Measurements from ENCODE around the gene SHROOM1. TPM values are rescaled to one million over a fixed set of nuclear protein-coding genes. Genes with fewer than 3 reads are reported as not detected.

Gene SHROOM1
- total RNA-seq, 2 experiments from 2014 or later, result 0.21 to 0.64 TPM

DNA sequence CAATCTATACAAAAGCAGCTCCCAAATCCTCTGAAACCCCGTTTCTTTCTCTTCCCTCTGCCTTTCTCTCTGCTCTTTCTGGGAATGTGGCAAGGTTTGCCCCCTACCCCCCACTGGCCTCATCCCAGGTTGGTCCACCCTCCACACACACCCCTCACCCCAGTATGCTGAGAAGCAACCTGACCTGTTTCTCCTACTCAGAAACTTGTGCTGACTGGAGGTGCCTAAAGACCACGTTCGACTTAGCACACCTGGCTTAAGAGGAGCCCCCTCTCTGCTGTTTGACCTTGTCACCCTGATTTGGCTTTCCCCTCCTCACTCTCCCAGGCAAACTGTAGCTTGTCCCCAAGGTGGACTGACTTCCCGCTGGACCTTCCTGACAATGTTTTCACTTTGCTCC is 52.3 kb downstream of the SHROOM1 start:
- peaks cover 26% of the 10 kb centered on the region for H3K27me3 Mint-ChIP-seq (ENCODE audit: low read depth)
- intact Hi-C loops (cut with micrococcal nuclease), result no loop called here
- H3K4me3 Mint-ChIP-seq, result peak overlapping the region; percentile 55
- H3K9me3 Mint-ChIP-seq, result no peaks in the 10 kb centered on the region
- H3K27ac Mint-ChIP-seq, result no peak overlapping the region
- no peak for DNase-seq
- H3K36me3 Mint-ChIP-seq (ENCODE audit: low read depth), result no peaks in the 10 kb centered on the region
- peaks cover 10% of the 10 kb centered on the region for H3K4me1 Mint-ChIP-seq (ENCODE audit: low read depth)
- CTCF ChIA-PET, result interaction anchor here (1.1 kb wide), 1 partner anchor 31 kb away, joined by 3 read pairs; the partner anchor contains the start of gene CCNI2

DNA sequence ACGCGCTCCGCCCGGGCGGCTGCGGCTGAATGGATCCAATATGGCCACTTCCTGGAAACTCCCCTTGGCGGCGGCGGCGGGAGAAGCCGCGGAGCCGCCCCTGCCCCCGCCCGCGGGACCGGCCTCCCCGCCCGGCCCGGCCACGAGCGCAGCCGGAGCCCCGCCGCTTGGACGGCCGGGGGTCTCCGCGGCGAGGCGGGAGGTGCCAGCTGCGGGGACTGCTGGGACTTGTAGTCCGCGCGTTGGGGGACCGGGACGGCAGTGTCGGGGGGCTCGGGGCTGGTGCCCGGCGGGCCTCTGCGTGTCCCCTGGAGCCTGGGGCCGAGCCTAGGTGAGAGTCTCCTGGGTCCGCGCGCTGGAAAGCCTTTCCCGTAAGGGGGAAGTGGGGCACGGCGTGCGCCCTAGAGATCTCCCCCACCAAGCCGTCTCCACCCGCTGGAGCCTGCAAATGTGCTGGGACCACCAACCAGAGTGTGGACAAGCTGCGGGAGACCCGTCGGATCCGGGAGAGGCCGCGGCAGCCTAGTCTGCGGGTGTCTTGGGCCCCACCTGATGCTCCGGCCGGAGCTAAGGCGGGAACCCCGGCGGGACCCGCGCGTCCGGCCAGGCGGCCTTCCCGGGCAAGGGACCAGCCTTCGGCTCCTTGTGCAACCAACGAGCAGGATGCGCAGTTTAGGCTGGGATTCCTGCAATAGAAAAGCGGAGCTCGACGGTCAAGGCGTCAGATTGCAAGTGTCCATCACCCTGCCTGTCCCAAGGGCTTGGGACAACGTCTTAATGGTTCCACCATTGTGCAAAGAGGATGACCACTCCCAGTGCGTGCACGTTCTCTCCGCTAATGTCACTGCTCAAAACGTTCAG is 53.0 kb downstream of the SHROOM1 start, which contains the start of gene SEPTIN8:
Gene SEPTIN8 (minus strand): TSS at position 31 of the 861 bp plus-strand sequence. CDS start 102 bp downstream, outside the sequence.
- CTCF ChIA-PET, result interaction anchor here (0.6 kb wide), 1 partner anchor 88 kb away, joined by 4 read pairs; no protein-coding TSS in a partner anchor
- peaks cover 26% of the 10 kb centered on the region for H3K27me3 Mint-ChIP-seq (ENCODE audit: low read depth)
- no peak within 1 kb of the TSS for H3K27ac Mint-ChIP-seq
- no peaks in the 10 kb centered on the region for H3K36me3 Mint-ChIP-seq (ENCODE audit: low read depth)
- H3K4me1 Mint-ChIP-seq (ENCODE audit: low read depth), result peaks cover 10% of the 10 kb centered on the region
- H3K4me3 Mint-ChIP-seq, result peak within 1 kb of the TSS; percentile 67
- peak; percentile 55 for DNase-seq
- no peaks in the 10 kb centered on the region for H3K9me3 Mint-ChIP-seq
- intact Hi-C loops (cut with micrococcal nuclease), result loop anchor here (1.0 to 2.0 kb wide), 3 partner anchors 23 to 41 kb away; partner anchors contain the start of genes CCNI2 and KIF3A

DNA sequence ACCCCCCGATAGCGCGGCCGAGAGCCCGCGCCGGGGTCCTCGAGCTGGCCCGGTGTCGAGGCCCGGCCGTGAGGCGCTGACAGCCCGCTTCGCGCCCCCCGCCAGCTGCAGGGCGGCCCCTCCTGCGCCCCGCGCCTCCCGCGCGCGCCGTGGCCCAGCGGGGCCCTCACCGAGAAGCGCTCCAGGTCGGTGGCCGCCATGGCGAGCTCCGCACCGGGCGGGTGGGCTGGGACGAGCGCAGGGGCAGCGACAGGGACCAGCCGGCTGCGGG is 53.6 kb downstream of the SHROOM1 start:
- H3K4me1 Mint-ChIP-seq (ENCODE audit: low read depth), result peaks cover 10% of the 10 kb centered on the region
- CTCF ChIA-PET, result interaction anchor here (0.6 to 1.5 kb wide), 3 partner anchors 25 to 87 kb away, joined by 3 to 4 read pairs (median 4); no protein-coding TSS in a partner anchor
- no peaks in the 10 kb centered on the region for H3K9me3 Mint-ChIP-seq
- no peak overlapping the region for H3K4me3 Mint-ChIP-seq
- DNase-seq, result no peak
- intact Hi-C loops (cut with micrococcal nuclease), result loop anchor here (1.0 to 2.0 kb wide), 3 partner anchors 22 to 40 kb away; partner anchors contain the start of genes CCNI2 and KIF3A
- no peak overlapping the region for H3K27ac Mint-ChIP-seq
- no peaks in the 10 kb centered on the region for H3K36me3 Mint-ChIP-seq (ENCODE audit: low read depth)
- H3K27me3 Mint-ChIP-seq (ENCODE audit: low read depth), result peaks cover 26% of the 10 kb centered on the region

DNA sequence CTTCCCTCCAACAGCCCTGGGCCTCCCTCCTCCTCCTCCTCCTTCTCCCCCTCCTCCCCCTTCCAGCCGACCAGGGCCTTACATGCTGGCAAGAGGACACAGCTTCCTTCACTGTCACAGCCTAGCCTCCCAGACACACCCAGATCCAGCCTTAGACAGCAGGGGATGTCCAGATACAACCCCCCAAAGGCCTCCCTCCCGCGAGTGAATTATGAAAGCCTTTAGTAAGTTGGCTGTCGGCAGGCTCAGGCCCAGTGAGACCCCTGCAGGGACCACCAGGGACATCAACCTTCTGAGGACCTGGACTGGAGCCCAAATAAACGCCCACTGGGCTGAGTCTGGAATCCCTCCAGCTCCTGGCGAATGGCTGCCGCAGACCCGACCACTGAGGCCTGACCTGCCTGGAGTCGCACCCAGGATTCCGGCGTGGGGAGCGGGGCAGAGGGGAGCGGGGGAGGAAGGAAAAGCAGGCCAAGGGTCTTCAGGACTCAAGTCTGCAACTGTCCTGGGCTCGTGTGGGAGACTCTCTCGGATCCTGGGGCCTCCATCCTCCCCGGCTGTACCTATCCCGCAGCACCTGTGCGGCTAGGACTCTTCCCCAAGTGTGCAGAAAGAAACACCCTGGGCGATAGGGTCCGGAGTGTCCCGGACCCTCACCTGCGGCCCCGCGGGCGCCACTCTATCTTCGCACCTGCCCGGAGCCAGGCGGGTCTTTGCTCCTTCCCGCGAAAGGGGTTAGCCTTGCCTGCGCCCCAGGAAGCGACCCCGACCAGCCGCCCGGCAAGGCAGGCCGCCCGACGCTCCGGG is 54.1 kb downstream of the SHROOM1 start:
- Mint-ChIP-seq H3K27ac (no peak overlapping the region), H3K27me3 (ENCODE audit: low read depth) (peaks cover 23% of the 10 kb centered on the region), H3K9me3 (no peaks in the 10 kb centered on the region), H3K4me3 (peak overlapping the region; percentile 67), H3K36me3 (ENCODE audit: low read depth) (no peaks in the 10 kb centered on the region), H3K4me1 (ENCODE audit: low read depth) (peaks cover 10% of the 10 kb centered on the region)
- no peak for DNase-seq
- intact Hi-C loops (cut with micrococcal nuclease), result loop anchor here (2.0 kb wide), 2 partner anchors 22 to 40 kb away; partner anchors contain the start of gene KIF3A
- CTCF ChIA-PET, result interaction anchor here (0.6 to 1.5 kb wide), 3 partner anchors 26 to 87 kb away, joined by 3 to 4 read pairs (median 4); no protein-coding TSS in a partner anchor

DNA sequence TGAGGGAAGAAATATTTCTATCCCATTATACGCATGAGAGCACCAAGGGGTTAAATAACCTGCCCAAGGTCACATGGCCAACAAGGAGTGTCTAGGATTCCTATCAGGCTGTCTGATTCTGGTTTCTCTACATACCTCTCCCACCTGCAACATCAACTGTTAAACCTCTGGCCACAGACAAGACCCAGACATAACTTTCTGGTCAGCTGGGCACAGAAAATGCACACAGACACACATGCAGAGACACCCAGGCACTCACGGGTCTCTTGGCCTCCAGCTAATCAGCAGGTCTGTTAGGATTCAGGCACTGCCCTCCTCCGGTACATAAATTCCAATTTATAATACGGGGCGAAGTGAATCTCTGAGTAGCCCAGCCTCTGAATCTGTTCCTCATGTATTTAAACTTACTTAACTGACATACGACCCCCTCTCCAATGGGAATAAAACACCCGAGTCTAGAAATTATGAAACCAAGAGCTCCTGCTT is 54.9 kb downstream of the SHROOM1 start:
- H3K4me3 Mint-ChIP-seq, result no peak overlapping the region
- intact Hi-C loops (cut with micrococcal nuclease), result no loop called here
- no peak overlapping the region for H3K27ac Mint-ChIP-seq
- CTCF ChIA-PET, result interaction anchor here (0.6 to 1.5 kb wide), 2 partner anchors 27 to 292 kb away, joined by 3 read pairs; no protein-coding TSS in a partner anchor
- peaks cover 20% of the 10 kb centered on the region for H3K27me3 Mint-ChIP-seq (ENCODE audit: low read depth)
- no peaks in the 10 kb centered on the region for H3K36me3 Mint-ChIP-seq (ENCODE audit: low read depth)
- H3K9me3 Mint-ChIP-seq, result no peaks in the 10 kb centered on the region
- H3K4me1 Mint-ChIP-seq (ENCODE audit: low read depth), result peaks cover 6% of the 10 kb centered on the region
- DNase-seq, result no peak

DNA sequence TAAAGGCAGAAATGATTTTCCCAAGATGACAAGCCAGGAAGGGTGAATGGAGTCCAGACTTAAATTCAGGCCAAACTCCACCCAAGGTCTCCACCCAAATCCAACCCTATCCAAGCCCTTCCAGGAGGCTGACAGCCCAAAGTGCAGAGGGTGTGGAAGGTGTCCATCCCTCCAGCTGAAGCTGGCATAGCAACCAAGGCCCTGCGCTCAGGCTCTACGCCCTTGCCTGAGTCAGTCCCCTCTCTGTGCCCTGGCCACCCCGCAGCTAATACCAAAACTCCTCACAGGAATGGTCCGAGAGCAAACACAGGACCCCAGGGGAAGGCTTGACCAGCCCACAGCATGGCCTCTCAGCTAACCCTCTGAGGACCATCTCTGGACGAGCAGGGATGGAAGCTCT is 55.6 kb downstream of the SHROOM1 start:
- DNase-seq, result no peak
- Mint-ChIP-seq H3K4me3 (no peak overlapping the region), H3K27ac (no peak overlapping the region), H3K36me3 (ENCODE audit: low read depth) (no peaks in the 10 kb centered on the region), H3K27me3 (ENCODE audit: low read depth) (peaks cover 18% of the 10 kb centered on the region), H3K4me1 (ENCODE audit: low read depth) (peaks cover 6% of the 10 kb centered on the region), H3K9me3 (no peaks in the 10 kb centered on the region)
- CTCF ChIA-PET, result no interaction called here
- intact Hi-C loops (cut with micrococcal nuclease), result no loop called here

DNA sequence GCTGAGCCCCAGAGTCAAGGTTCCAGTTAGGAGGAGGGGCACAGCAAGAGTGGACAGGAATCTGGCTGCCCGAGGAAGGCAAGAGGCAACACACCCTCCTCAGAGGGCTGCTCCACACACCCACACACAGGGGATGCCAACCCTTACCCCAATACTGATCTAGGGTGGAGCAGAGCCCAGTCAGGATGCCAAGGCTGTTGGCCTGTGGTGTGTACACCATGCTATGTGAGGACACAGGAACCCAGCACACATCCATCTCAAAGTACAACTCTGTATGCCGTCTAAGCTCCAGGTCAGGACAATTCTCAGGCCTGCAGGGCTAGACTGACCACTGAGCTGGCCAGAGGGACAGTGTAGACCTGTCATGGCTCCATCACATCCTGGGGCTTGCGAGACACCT is 56.0 kb downstream of the SHROOM1 start:
- CTCF ChIA-PET, result no interaction called here
- H3K4me3 Mint-ChIP-seq, result no peak overlapping the region

DNA sequence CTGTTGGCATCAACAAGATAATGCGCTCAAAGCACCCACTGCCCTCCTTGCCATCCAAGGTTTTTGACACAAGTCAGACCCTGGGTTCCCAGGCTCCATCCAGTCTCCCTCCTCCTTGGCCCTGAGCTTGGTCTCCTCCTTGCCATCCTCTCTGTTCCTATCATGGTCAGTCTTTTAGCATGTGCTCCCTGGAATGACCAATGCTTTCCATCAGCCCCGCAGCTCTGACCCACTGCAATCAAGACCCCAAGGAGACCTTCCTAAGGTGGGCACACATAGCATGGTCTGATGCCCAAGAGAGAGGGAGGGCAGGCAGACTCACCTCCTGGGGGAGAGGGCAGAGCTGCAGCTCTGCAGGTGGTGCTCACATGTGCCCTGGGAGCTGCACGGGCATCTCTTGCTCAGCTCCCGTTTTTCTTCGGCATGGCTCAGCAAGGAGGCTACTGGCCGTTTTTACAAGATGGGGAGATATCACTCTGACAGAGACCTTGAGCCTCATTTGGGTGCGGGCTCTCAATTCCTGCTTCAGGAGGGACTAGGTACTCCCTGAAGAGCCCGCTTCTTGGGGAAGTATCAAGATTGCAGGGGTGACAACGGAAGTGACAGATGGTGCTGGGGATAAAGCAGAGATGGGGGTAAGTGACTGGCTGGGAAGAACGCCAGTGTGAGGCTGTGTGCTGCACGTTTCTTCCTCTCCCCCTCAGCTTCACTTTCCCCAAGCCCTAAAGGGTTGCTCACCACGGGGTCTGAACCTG is 56.7 kb downstream of the SHROOM1 start:
- H3K27me3 Mint-ChIP-seq (ENCODE audit: low read depth), result peaks cover 11% of the 10 kb centered on the region
- peaks cover 6% of the 10 kb centered on the region for H3K4me1 Mint-ChIP-seq (ENCODE audit: low read depth)
- no peak overlapping the region for H3K27ac Mint-ChIP-seq
- CTCF ChIA-PET, result no interaction called here
- H3K36me3 Mint-ChIP-seq (ENCODE audit: low read depth), result no peaks in the 10 kb centered on the region
- DNase-seq, result no peak
- no peak overlapping the region for H3K4me3 Mint-ChIP-seq
- no peaks in the 10 kb centered on the region for H3K9me3 Mint-ChIP-seq
- intact Hi-C loops (cut with micrococcal nuclease), result no loop called here

More for the DNA sequence above, 56.0 kb downstream of the SHROOM1 start:
- Mint-ChIP-seq H3K27me3 (ENCODE audit: low read depth) (peaks cover 15% of the 10 kb centered on the region), H3K36me3 (ENCODE audit: low read depth) (no peaks in the 10 kb centered on the region), H3K9me3 (no peaks in the 10 kb centered on the region), H3K4me1 (ENCODE audit: low read depth) (peaks cover 6% of the 10 kb centered on the region), H3K27ac (no peak overlapping the region)
- intact Hi-C loops (cut with micrococcal nuclease), result no loop called here
- no peak for DNase-seq

DNA sequence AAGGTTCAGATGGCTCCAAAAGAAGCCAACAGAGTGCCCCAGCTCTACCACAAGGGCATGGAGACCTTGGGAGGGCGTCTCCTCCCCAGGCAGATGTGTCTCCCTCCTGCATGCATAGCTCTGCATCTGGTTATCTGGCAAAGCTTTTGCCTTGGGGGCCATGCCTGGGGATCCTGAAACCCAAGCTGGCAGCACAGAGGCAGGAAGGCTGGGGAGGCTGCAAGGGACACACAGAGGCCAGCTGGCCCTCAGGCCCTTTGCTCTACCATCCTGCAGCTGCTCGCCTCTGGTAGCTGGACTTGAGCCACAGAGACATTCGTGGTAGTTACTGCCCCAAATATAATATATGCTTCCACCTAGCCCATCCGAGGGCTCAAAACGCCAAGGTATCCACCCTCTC is 57.3 kb downstream of the SHROOM1 start:
- Mint-ChIP-seq H3K36me3 (ENCODE audit: low read depth) (no peaks in the 10 kb centered on the region), H3K27me3 (ENCODE audit: low read depth) (peaks cover 6% of the 10 kb centered on the region), H3K27ac (no peak overlapping the region), H3K4me3 (no peak overlapping the region), H3K4me1 (ENCODE audit: low read depth) (peaks cover 5% of the 10 kb centered on the region), H3K9me3 (no peaks in the 10 kb centered on the region)
- CTCF ChIA-PET, result no interaction called here
- no peak for DNase-seq
- intact Hi-C loops (cut with micrococcal nuclease), result no loop called here

DNA sequence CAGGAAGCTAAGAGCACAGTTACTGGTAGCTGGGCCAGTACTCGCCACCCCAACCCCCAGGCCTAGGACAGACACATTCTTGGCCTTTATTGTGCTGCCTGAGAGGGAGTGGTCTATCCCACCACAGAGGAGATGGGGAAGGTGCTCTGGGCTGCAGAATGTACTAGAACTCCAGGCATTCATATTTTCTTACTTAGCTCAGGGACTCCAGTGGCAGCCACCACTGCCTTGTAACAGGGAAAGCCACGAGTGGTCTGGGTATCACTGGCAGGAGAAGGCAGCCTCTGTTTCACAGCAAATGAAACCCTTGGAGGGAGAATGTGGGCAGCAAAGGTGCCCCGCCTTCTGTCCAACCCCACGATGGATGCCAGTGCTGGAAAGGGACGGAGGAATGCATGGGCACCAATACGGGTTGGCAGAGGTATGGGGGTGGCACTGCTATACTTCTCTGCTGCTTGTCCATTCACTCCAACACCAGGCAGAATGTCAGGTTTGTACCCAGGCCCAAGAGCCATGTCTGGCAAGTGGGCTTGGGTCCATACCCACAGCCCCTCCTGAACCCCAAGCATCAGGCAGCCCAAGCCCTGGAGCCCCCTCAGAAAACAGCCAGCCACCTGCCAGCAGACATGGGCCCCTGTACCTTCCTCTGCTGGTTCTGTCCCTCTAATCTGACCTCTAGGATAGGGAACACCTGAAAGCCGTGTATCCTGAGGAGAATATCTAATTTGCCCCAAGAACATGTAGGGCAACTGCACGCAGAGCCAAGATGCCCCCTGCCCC is 58.0 kb downstream of the SHROOM1 start:
- Mint-ChIP-seq H3K4me3 (no peak overlapping the region), H3K9me3 (no peaks in the 10 kb centered on the region), H3K36me3 (ENCODE audit: low read depth) (no peaks in the 10 kb centered on the region), H3K4me1 (ENCODE audit: low read depth) (peaks cover 3% of the 10 kb centered on the region), H3K27ac (no peak overlapping the region), H3K27me3 (ENCODE audit: low read depth) (peaks cover 2% of the 10 kb centered on the region)
- intact Hi-C loops (cut with micrococcal nuclease), result no loop called here
- no peak for DNase-seq
- CTCF ChIA-PET, result no interaction called here

Measured in activated naive CD4-positive, alpha-beta T cell treated with anti-CD3 and anti-CD28 coated beads for 36 hours (primary cell).